WTC11 (cell line): ENCODE results near the gene SLC16A13. TPM values are rescaled to one million over a fixed set of nuclear protein-coding genes. Genes with fewer than 3 reads are reported as not detected.

Experiments used
- ATAC-seq: fragments of 200-7000 bp; cut with Tn5 transposase; 2 replicates; pipeline ENCODE4 v1.10.0; 2021; ENCODE audit warnings: mild to moderate bottlenecking, moderate library complexity
- CTCF ChIA-PET: fragments of 300-600 bp; sonication (Branson Sonifier 250); formaldehyde crosslinking; loops from one replicate; lab custom pipeline; 2021; ENCODE audit warnings: antibody characterized with exemption; lab: Charles Lee
- POLR2A ChIA-PET: fragments of 350-600 bp; sonication (Branson Sonifier 250); formaldehyde crosslinking; loops from one replicate; lab custom pipeline; 2021; ENCODE audit warnings: antibody characterized with exemption; lab: Charles Lee
- DNase-seq: peaks from one replicate; pipeline ENCODE4 v3.0.0; 2021; ENCODE audit warnings: low spot score
- H3K27ac Mint-ChIP-seq: 2 replicates; pipeline ENCODE4 v1.8.0; 2021; ENCODE audit warnings: mixed read lengths
- H3K27me3 Mint-ChIP-seq: 2 replicates; pipeline ENCODE4 v1.8.0; 2021; ENCODE audit warnings: low read depth, mild to moderate bottlenecking, moderate library complexity, mixed read lengths
- H3K36me3 Mint-ChIP-seq: 2 replicates; pipeline ENCODE4 v1.8.0; 2021; ENCODE audit warnings: mixed read lengths
- H3K4me1 Mint-ChIP-seq: 2 replicates; pipeline ENCODE4 v1.8.0; 2022; ENCODE audit warnings: mixed read lengths
- H3K4me3 Mint-ChIP-seq: 2 replicates; pipeline ENCODE4 v1.8.0; 2021; ENCODE audit warnings: mild to moderate bottlenecking, moderate library complexity, mixed read lengths
- H3K9me3 Mint-ChIP-seq: 2 replicates; pipeline ENCODE4 v1.8.0; 2021; ENCODE audit warnings: mixed read lengths
- EMX1 ChIP-seq: fragments of 250-450 bp; sonication (Bioruptor Pico); IDR thresholded peaks from 2 replicates; pipeline ENCODE4 v1.8.0; 2021; ENCODE audit warnings: mild to moderate bottlenecking
- ETV6 ChIP-seq: sonication (generic); formaldehyde crosslinking; IDR thresholded peaks from 2 replicates; pipeline ENCODE4 v1.8.1; 2022; ENCODE audit warnings: mild to moderate bottlenecking, missing genetic modification reagents
- GTF2I ChIP-seq: fragments of 250-450 bp; sonication (Bioruptor Pico); conservative IDR thresholded peaks from 2 replicates; pipeline ENCODE4 v1.4.0; 2021; ENCODE audit warnings: mild to moderate bottlenecking
- NFE2L1 ChIP-seq: sonication (generic); formaldehyde crosslinking; IDR thresholded peaks from 2 replicates; pipeline ENCODE4 v1.8.1; 2023; ENCODE audit warnings: missing genetic modification reagents
- NR2C2 ChIP-seq: sonication (generic); formaldehyde crosslinking; IDR thresholded peaks from 2 replicates; pipeline ENCODE4 v1.8.0; 2022; ENCODE audit warnings: mild to moderate bottlenecking, missing genetic modification reagents
- ZNF219 ChIP-seq: sonication (generic); formaldehyde crosslinking; IDR thresholded peaks from 2 replicates; pipeline ENCODE4 v1.8.0; 2023; ENCODE audit warnings: missing genetic modification reagents, mild to moderate bottlenecking, borderline replicate concordance
- ZNF232 ChIP-seq: sonication (generic); formaldehyde crosslinking; IDR thresholded peaks from 2 replicates; pipeline ENCODE4 v1.8.0; 2022; ENCODE audit warnings: mild to moderate bottlenecking, missing genetic modification reagents
- total RNA-seq: library from RNA; stranded (reverse); gene quantifications from 3 replicates; pipeline ENCODE4 v1.2.3, GENCODE V29; 2021
- TF ChIP-seq, protein P1 (sequence below): sonication (generic); formaldehyde crosslinking; IDR thresholded peaks from 2 replicates; pipeline ENCODE4 v1.8.0; 2022; ENCODE audit warnings: missing genetic modification reagents
- TF ChIP-seq, protein P2 (sequence below): sonication (generic); formaldehyde crosslinking; IDR thresholded peaks from 2 replicates; pipeline ENCODE4 v1.8.1; 2023; ENCODE audit warnings: mild to moderate bottlenecking, moderate library complexity, missing genetic modification reagents
- TF ChIP-seq, protein P3 (sequence below): fragments of 250-450 bp; sonication (Bioruptor Pico); IDR thresholded peaks from 2 replicates; pipeline ENCODE4 v1.9.0; 2021; ENCODE audit warnings: mild to moderate bottlenecking
- TF ChIP-seq, protein P4 (sequence below): sonication (generic); formaldehyde crosslinking; IDR thresholded peaks from 2 replicates; pipeline ENCODE4 v1.8.1; 2022; ENCODE audit warnings: low read depth, mild to moderate bottlenecking, moderate library complexity, missing genetic modification reagents, borderline replicate concordance
- TF ChIP-seq, protein P5 (sequence below): sonication (generic); formaldehyde crosslinking; IDR thresholded peaks from 2 replicates; pipeline ENCODE4 v1.8.0; 2023; ENCODE audit warnings: missing genetic modification reagents
- TF ChIP-seq, protein P6 (sequence below): fragments of 250-450 bp; sonication (Bioruptor Pico); IDR thresholded peaks from 2 replicates; pipeline ENCODE4 v1.9.0; 2021; ENCODE audit warnings: mild to moderate bottlenecking, borderline replicate concordance
- TF ChIP-seq, protein P7 (sequence below): fragments of 250-450 bp; sonication (Bioruptor Pico); conservative IDR thresholded peaks from 2 replicates; pipeline ENCODE4 v1.9.0; 2021; ENCODE audit warnings: mild to moderate bottlenecking

The SLC16A13 gene
- total RNA-seq, 1 experiment from 2014 or later, result 5.2 TPM

DNA sequence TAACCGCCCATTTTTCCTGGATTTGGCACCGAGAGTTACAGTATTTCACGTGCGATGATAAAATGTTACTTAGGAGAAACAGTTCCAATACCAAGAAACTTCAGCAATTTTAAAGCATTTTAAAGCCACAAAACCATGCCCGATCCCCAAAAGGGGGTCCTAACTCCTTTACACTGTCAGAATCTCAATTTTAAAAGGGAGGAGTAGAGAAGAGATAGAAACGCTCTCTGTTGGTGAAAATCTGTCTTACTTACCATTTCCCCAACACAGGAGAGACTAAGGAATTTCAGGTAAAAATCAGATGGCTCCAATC, 23.9 kb upstream of the SLC16A13 start (continued):
- TF ChIP-seq, protein P1, sequence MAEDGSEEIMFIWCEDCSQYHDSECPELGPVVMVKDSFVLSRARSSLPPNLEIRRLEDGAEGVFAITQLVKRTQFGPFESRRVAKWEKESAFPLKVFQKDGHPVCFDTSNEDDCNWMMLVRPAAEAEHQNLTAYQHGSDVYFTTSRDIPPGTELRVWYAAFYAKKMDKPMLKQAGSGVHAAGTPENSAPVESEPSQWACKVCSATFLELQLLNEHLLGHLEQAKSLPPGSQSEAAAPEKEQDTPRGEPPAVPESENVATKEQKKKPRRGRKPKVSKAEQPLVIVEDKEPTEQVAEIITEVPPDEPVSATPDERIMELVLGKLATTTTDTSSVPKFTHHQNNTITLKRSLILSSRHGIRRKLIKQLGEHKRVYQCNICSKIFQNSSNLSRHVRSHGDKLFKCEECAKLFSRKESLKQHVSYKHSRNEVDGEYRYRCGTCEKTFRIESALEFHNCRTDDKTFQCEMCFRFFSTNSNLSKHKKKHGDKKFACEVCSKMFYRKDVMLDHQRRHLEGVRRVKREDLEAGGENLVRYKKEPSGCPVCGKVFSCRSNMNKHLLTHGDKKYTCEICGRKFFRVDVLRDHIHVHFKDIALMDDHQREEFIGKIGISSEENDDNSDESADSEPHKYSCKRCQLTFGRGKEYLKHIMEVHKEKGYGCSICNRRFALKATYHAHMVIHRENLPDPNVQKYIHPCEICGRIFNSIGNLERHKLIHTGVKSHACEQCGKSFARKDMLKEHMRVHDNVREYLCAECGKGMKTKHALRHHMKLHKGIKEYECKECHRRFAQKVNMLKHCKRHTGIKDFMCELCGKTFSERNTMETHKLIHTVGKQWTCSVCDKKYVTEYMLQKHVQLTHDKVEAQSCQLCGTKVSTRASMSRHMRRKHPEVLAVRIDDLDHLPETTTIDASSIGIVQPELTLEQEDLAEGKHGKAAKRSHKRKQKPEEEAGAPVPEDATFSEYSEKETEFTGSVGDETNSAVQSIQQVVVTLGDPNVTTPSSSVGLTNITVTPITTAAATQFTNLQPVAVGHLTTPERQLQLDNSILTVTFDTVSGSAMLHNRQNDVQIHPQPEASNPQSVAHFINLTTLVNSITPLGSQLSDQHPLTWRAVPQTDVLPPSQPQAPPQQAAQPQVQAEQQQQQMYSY (CRISPR knock-in tag), result no peak

DNA sequence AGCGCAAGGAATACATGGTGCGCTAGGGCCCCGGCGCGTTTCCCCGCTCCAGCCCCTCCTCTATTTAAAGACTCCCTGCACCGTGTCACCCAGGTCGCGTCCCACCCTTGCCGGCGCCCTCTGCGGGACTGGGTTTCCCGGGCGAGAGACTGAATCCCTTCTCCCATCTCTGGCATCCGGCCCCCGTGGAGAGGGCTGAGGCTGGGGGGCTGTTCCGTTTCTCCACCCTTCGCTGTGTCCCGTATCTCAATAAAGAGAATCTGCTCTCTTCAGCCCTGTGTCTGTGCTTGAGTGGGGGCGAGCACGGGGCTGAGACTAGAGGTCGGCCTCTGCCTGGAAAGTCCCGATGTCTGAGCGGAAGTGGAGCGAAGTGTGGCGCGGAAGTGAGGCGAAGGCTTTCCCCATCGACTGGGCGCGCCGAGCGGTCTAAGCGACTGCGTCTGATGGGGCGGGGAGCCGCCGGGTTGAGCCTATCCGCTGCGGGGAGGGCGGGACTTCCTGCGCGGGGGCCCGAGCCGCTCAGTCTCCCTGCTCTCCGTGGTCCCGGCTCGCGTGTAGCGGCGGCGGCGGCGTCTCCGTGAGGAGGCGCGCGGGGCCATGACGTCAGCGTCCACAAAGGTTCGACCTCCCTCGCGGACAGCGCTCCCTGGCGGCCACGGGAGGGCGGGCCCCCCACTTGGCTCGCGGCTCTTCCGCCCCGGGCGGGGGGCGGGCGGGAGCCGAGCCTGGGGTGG, 21.4 kb upstream of the SLC16A13 start:
- H3K4me3 Mint-ChIP-seq, result peak overlapping the region; percentile 97
- no peaks in the 10 kb centered on the region for H3K9me3 Mint-ChIP-seq
- peak; percentile 94 for DNase-seq
- peaks cover 3% of the 10 kb centered on the region; the same call in 1 of the 2 replicates for H3K27me3 Mint-ChIP-seq
- peak; percentile 93 for ATAC-seq
- ChIA-PET CTCF (interaction anchor here (0.7 to 1.6 kb wide), 8 partner anchors 9 to 301 kb away, joined by 3 to 7 read pairs (median 5); partner anchors contain the start of genes ALOX12, SLC13A5 and SLC16A13), POLR2A (interaction anchor here (1.1 kb wide), 1 partner anchor 21 kb away, joined by 4 read pairs; the partner anchor contains the start of gene SLC16A13)
- H3K36me3 Mint-ChIP-seq, result peaks cover 9% of the 10 kb centered on the region
- H3K4me1 Mint-ChIP-seq, result peaks cover 41% of the 10 kb centered on the region
- H3K27ac Mint-ChIP-seq, result peak overlapping the region; percentile 97
- TF ChIP-seq GTF2I (CRISPR knock-in tag) (no peak), NFE2L1 (CRISPR knock-in tag) (no peak), ZNF232 (peak; percentile 27; the same call in 1 of the 2 replicates), EMX1 (CRISPR knock-in tag) (no peak), NR2C2 (no peak), ETV6 (peak; percentile 80), ZNF219 (CRISPR knock-in tag) (peak; percentile 89; the same call in 1 of the 2 replicates)
- TF ChIP-seq, protein P2, sequence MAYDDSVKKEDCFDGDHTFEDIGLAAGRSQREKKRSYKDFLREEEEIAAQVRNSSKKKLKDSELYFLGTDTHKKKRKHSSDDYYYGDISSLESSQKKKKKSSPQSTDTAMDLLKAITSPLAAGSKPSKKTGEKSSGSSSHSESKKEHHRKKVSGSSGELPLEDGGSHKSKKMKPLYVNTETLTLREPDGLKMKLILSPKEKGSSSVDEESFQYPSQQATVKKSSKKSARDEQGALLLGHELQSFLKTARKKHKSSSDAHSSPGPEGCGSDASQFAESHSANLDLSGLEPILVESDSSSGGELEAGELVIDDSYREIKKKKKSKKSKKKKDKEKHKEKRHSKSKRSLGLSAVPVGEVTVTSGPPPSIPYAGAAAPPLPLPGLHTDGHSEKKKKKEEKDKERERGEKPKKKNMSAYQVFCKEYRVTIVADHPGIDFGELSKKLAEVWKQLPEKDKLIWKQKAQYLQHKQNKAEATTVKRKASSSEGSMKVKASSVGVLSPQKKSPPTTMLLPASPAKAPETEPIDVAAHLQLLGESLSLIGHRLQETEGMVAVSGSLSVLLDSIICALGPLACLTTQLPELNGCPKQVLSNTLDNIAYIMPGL (CRISPR knock-in tag), result peak; percentile 89; the same call in 1 of the 2 replicates
- TF ChIP-seq, protein P3, sequence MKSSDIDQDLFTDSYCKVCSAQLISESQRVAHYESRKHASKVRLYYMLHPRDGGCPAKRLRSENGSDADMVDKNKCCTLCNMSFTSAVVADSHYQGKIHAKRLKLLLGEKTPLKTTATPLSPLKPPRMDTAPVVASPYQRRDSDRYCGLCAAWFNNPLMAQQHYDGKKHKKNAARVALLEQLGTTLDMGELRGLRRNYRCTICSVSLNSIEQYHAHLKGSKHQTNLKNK (CRISPR knock-in tag), result no peak
- TF ChIP-seq, protein P4, sequence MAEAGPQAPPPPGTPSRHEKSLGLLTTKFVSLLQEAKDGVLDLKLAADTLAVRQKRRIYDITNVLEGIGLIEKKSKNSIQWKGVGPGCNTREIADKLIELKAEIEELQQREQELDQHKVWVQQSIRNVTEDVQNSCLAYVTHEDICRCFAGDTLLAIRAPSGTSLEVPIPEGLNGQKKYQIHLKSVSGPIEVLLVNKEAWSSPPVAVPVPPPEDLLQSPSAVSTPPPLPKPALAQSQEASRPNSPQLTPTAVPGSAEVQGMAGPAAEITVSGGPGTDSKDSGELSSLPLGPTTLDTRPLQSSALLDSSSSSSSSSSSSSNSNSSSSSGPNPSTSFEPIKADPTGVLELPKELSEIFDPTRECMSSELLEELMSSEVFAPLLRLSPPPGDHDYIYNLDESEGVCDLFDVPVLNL (CRISPR knock-in tag), result no peak
- TF ChIP-seq, protein P5, sequence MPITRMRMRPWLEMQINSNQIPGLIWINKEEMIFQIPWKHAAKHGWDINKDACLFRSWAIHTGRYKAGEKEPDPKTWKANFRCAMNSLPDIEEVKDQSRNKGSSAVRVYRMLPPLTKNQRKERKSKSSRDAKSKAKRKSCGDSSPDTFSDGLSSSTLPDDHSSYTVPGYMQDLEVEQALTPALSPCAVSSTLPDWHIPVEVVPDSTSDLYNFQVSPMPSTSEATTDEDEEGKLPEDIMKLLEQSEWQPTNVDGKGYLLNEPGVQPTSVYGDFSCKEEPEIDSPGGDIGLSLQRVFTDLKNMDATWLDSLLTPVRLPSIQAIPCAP (CRISPR knock-in tag), result no peak
- TF ChIP-seq, protein P6, sequence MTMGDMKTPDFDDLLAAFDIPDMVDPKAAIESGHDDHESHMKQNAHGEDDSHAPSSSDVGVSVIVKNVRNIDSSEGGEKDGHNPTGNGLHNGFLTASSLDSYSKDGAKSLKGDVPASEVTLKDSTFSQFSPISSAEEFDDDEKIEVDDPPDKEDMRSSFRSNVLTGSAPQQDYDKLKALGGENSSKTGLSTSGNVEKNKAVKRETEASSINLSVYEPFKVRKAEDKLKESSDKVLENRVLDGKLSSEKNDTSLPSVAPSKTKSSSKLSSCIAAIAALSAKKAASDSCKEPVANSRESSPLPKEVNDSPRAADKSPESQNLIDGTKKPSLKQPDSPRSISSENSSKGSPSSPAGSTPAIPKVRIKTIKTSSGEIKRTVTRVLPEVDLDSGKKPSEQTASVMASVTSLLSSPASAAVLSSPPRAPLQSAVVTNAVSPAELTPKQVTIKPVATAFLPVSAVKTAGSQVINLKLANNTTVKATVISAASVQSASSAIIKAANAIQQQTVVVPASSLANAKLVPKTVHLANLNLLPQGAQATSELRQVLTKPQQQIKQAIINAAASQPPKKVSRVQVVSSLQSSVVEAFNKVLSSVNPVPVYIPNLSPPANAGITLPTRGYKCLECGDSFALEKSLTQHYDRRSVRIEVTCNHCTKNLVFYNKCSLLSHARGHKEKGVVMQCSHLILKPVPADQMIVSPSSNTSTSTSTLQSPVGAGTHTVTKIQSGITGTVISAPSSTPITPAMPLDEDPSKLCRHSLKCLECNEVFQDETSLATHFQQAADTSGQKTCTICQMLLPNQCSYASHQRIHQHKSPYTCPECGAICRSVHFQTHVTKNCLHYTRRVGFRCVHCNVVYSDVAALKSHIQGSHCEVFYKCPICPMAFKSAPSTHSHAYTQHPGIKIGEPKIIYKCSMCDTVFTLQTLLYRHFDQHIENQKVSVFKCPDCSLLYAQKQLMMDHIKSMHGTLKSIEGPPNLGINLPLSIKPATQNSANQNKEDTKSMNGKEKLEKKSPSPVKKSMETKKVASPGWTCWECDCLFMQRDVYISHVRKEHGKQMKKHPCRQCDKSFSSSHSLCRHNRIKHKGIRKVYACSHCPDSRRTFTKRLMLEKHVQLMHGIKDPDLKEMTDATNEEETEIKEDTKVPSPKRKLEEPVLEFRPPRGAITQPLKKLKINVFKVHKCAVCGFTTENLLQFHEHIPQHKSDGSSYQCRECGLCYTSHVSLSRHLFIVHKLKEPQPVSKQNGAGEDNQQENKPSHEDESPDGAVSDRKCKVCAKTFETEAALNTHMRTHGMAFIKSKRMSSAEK, result no peak
- TF ChIP-seq, protein P7, sequence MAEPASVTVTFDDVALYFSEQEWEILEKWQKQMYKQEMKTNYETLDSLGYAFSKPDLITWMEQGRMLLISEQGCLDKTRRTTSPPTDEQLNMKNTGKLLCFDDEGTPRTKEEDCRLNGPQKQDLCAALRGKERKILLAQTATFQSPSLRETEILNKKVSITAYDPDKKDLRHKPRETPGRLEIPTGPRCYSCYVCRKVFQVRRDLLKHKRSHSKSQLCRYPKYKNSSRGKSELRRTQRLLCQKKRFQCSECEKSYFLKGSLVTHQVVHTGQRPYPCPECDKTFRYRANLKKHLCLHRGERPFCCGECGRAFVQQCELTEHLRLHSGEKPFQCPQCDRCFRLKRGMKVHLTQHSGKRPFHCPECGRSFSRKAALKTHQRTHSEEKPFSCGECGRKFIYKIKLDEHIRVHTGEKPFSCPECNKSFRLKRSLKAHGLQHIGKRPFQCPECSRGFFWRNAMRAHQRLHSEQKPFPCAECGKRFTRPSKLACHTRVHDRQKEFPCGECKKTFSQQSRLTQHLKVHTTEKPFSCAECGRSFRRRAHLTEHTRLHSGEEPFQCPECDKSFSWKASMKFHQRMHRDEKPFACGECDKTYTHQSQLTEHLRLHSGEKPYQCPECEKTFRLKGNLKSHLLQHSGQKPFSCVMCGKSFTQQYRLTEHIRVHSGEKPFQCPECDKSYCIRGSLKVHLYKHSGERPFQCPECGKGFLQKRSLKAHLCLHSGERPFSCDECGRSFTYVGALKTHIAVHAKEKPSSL (CRISPR knock-in tag), result no peak
- TF ChIP-seq, protein P1 (CRISPR knock-in tag), result no peak
